GM23338 (cell line): ENCODE data around the gene ASTN1. TPM values are rescaled to one million over a fixed set of nuclear protein-coding genes. Genes with fewer than 3 reads are reported as not detected.

Experiments
- ATAC-seq: fragments of 200-7000 bp; cut with Tn5 transposase; 3 replicates; pipeline ENCODE4 v1.9.1; 2020
- DNase-seq: peaks from one replicate; pipeline ENCODE4 v3.0.0-alpha.2; 2015; ENCODE audit warnings: low spot score
- H2AFZ ChIP-seq: fragments of 200-600 bp; sonication (generic); 2 replicates; pipeline ENCODE4 v1.8.0; 2016; ENCODE audit warnings: antibody characterized with exemption, mild to moderate bottlenecking, moderate library complexity
- H3F3A ChIP-seq: fragments of 200-600 bp; sonication (generic); replicated peaks from 2 replicates; pipeline ENCODE4 v1.8.0; 2017; ENCODE audit warnings: antibody characterized with exemption, mixed run types, low read depth
- H3K27ac ChIP-seq: fragments of 200-600 bp; sonication (generic); 2 replicates; pipeline ENCODE4 v1.6.1; 2016; ENCODE audit warnings: low read depth
- H3K27me3 ChIP-seq: fragments of 200-600 bp; sonication (generic); 2 replicates; pipeline ENCODE4 v1.8.0; 2016; ENCODE audit warnings: mild to moderate bottlenecking, mixed run types, moderate library complexity; ENCODE audit not compliant: insufficient read depth
- H3K36me3 ChIP-seq: fragments of 200-600 bp; sonication (generic); 2 replicates; pipeline ENCODE4 v1.8.0; 2016; ENCODE audit warnings: mild to moderate bottlenecking; ENCODE audit not compliant: insufficient read depth
- H3K4me1 ChIP-seq: fragments of 200-600 bp; sonication (generic); 2 replicates; pipeline ENCODE4 v1.8.0; 2016; ENCODE audit warnings: mild to moderate bottlenecking, moderate library complexity; ENCODE audit not compliant: insufficient read depth
- H3K4me2 ChIP-seq: fragments of 200-600 bp; sonication (generic); 2 replicates; pipeline ENCODE4 v1.7.1; 2017; ENCODE audit warnings: mixed run types
- H3K4me3 ChIP-seq: fragments of 200-600 bp; sonication (generic); 2 replicates; pipeline ENCODE4 v1.6.1; 2016; ENCODE audit warnings: mixed run types
- H3K79me2 ChIP-seq: fragments of 200-600 bp; sonication (generic); replicated peaks from 2 replicates; pipeline ENCODE4 v1.8.0; 2017; ENCODE audit warnings: mild to moderate bottlenecking; ENCODE audit not compliant: insufficient read depth
- H3K9me2 ChIP-seq: fragments of 200-600 bp; sonication (generic); 2 replicates; pipeline ENCODE4 v1.8.0; 2017; ENCODE audit not compliant: insufficient read depth
- H4K20me1 ChIP-seq: fragments of 200-600 bp; sonication (generic); replicated peaks from 2 replicates; pipeline ENCODE4 v1.8.0; 2017; ENCODE audit warnings: mild to moderate bottlenecking; ENCODE audit not compliant: insufficient read depth
- H3K27ac Mint-ChIP-seq: 2 replicates; pipeline ENCODE4 v1.8.0; 2020; ENCODE audit warnings: inconsistent platforms, mild to moderate bottlenecking, moderate library complexity, mixed read lengths
- H3K27me3 Mint-ChIP-seq: 3 replicates; pipeline ENCODE4 v1.8.0; 2022; ENCODE audit warnings: low read depth, mild to moderate bottlenecking, moderate library complexity, mixed read lengths, inconsistent platforms; ENCODE audit not compliant: insufficient read depth, poor library complexity
- H3K36me3 Mint-ChIP-seq: 3 replicates; pipeline ENCODE4 v1.8.0; 2021; ENCODE audit warnings: low read depth, mild to moderate bottlenecking, inconsistent platforms, moderate library complexity, mixed read lengths
- H3K4me1 Mint-ChIP-seq: 3 replicates; pipeline ENCODE4 v1.8.0; 2020; ENCODE audit warnings: mild to moderate bottlenecking, inconsistent platforms, mixed read lengths
- H3K4me3 Mint-ChIP-seq: 3 replicates; pipeline ENCODE4 v1.8.0; 2021; ENCODE audit warnings: moderate library complexity, mild to moderate bottlenecking, inconsistent platforms, mixed read lengths
- H3K9me3 Mint-ChIP-seq: 3 replicates; pipeline ENCODE4 v1.8.0; 2020; ENCODE audit warnings: moderate library complexity, mild to moderate bottlenecking, inconsistent platforms, mixed read lengths
- CTCF ChIP-seq, 2 experiments: fragments of 200-600 bp in 1 of 2; sonication (generic) in 1 of 2; conservative IDR thresholded peaks; 2 replicates each; pipeline versions ENCODE4 v1.5.1 to v1.6.1; 2016 to 2017; ENCODE audit warnings: antibody characterized with exemption in 2 of 2, low read depth in 2 of 2, mild to moderate bottlenecking in 2 of 2, moderate library complexity in 1 of 2
- JUNB ChIP-seq: IDR thresholded peaks from one replicate; pipeline ENCODE4 v1.6.1; 2016; ENCODE audit warnings: antibody characterized with exemption; ENCODE audit not compliant: unreplicated experiment
- NANOG ChIP-seq: IDR thresholded peaks from 2 replicates; pipeline ENCODE4 v1.6.1; 2016; ENCODE audit warnings: antibody characterized with exemption, borderline replicate concordance
- ZNF462 ChIP-seq: fragments of 250-450 bp; sonication (Bioruptor Pico); IDR thresholded peaks from 2 replicates; pipeline ENCODE4 v1.5.0; 2020; ENCODE audit warnings: mild to moderate bottlenecking, moderate library complexity
- polyA plus RNA-seq: library from polyadenylated mRNA; unstranded; fragments of >200 nt; fragmentation: Nextera tagmentation; extraction: Ambion mirVana; gene quantifications from 2 replicates; pipeline ENCODE4 v1.2.1, GENCODE V29; 2016
- total RNA-seq: library from RNA; depleted of rRNA; stranded (reverse); fragments of >200 nt; shearing (Covaris generic); gene quantifications from 2 replicates; pipeline ENCODE4 v1.2.3, GENCODE V29; 2014

The ASTN1 gene
- total and polyA plus RNA-seq, 2 experiments from 2014 or later, result 2.0 to 5.2 TPM

- Histone ChIP-seq H3K27ac (no peak overlapping the region), H2AFZ (no peak overlapping the region), H3F3A (no peaks in the 10 kb centered on the region), H3K27me3 (no peaks in the 10 kb centered on the region), H3K9me2 (no peaks in the 10 kb centered on the region; the same call in 1 of the 2 replicates), H3K79me2 (no peaks in the 10 kb centered on the region), H3K4me2 (no peak overlapping the region), H3K4me3 (no peak overlapping the region), H3K36me3 (no peaks in the 10 kb centered on the region), H3K4me1 (no peaks in the 10 kb centered on the region; the same call in 1 of the 2 replicates), H4K20me1 (no peaks in the 10 kb centered on the region)
- Mint-ChIP-seq H3K36me3 (no peaks in the 10 kb centered on the region), H3K27ac (no peak overlapping the region; the same call in 1 of the 2 replicates), H3K9me3 (no peaks in the 10 kb centered on the region), H3K4me3 (no peak overlapping the region), H3K27me3 (peaks cover 5% of the 10 kb centered on the region), H3K4me1 (peaks cover 17% of the 10 kb centered on the region)
- DNase-seq (peak; percentile 59), ATAC-seq (peak; percentile 54; the same call in 2 of the 3 replicates)
- TF ChIP-seq NANOG (no peak), ZNF462 (no peak), JUNB (no peak), CTCF (conservative IDR thresholded peaks at IDR 0.05; ENCODE audit: low read depth in 2 of 2) (peak; percentile 76 to 78)
Observed at GRCh38 chr1:176843352-176844297, 320.9 kb downstream of the ASTN1 start.
